GM18498 (cell line): Measurements from ENCODE around the gene MAGEB3.

Source experiments
- ATAC-seq: cut with Tn5 transposase; IDR thresholded peaks from one replicate; pipeline ENCODE4 v1.9.1; 2021; ENCODE audit warnings: mild to moderate bottlenecking, moderate library complexity; ENCODE audit not compliant: unreplicated experiment

MAGEB3 gene

DNA sequence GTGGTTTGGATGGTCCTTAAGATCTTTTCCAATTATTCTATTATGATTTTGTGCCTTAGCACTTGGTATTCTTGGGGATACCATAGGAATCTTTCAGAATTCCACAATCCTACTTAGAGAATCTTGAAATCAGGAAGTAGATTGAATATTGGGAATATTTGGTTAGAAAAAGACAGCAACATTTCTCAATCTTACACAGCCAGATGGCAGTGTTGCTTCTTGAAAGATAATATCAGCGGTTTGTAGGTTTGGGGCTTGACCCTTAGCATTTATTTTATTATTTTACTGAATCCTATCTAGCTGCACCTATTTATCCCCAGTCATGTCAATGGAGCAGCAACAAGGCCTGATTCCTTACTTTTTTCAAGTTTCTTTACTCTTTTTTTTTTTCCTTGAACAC lies 45.0 kb downstream of the MAGEB3 start:
- ATAC-seq = no peak

DNA sequence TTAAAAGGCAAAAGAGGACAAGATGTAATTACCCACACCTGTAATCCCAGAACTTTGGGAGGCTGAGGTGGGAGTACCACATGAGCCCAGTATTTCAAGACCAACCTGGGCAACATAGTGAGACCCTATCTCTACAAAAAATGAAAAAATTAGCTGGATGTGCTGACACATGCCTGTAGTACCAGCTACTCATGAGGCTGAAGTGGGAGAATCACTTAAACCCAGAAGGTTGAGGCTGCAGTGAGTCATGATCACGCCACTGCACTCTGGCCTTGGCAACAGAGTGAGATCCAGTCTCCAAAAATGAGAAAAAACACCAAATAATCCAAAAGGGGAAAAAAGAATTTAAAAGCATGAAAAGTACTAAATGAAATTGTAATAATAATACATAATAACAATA lies 47.9 kb downstream of the MAGEB3 start:
- no peak for ATAC-seq

DNA sequence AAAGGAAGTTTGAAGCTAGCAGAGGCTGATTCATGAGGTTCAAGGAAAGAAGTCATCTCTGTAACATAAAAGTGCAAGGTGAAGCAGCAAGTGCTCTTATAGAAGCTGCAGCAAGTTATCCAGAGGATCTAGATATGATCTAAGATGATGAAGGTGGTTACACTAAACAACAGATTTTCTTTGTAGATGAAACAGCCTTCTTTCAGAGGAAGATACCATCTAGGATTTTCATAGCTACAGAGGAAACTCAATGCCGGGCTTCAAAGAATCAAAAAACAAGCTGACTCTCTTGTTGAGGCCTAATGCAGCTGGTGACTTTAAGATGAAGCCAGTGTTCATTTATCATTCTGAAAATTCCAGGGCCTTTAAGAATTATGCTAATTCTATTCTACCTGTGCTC lies 50.0 kb downstream of the MAGEB3 start:
- ATAC-seq = no peak

DNA sequence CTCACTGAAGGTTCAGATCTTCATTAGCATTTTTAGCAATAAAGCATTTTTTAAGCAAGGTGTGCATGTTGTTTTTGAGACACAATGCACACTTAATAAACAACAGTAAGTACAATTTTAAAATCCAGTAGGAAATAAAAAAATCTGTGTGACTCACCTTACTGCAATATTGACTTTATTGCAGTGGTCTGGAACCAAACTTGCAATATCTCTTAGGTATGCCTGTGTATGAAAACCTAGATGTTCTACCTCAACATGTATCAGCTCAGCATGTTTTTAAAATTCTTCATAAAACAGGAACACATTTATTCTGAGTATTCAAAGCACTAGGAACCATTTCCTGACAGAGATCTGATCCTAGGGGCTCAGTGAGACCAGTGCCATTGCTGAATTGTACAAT lies 52.1 kb downstream of the MAGEB3 start:
- ATAC-seq = no peak

DNA sequence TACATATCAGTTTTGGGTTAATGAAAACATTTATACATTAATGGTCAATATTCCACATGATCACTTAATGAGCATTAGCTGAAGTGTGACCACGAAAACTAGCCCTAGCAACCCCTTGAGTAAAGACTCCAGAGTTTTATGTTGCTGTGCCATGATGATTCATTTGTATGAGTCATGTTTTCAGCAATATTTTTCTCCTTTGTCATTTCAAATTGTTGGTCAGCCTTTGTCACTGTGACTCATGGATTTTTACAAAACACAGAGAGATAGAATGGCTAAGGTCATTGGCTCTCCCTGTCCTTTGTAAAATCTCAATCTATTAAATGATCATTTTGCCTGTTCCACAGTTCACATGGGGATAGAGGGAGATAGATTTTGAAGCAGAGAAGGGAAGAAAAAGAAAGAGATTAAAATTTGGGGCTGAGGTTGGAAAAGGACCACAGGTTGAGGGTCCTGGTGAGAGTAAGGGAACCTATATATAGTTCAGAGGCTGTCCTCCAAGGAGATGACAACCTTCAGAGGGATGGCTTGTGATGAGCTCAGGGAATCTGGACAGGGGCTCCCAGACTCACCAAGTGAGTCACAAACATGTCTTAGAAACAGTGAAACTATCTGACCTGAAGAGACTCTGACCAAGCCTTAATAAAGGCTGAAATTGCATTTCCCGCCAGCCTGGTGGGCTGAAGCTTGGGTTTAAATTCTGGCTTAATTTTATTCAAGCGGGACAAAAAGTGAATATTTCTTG lies 53.2 kb downstream of the MAGEB3 start:
- no peak for ATAC-seq
